ENCODE results near the gene UGT1A4. TPM values are rescaled to one million over a fixed set of nuclear protein-coding genes. Genes with fewer than 3 reads are reported as not detected.

UGT1A4 gene
- total RNA-seq, 1 experiment from 2014 or later: 0.12 TPM

- Histone ChIP-seq H3K9me2 (ENCODE audit: insufficient read depth) (no peaks in the 10 kb centered on the region), H3K4me3 (replicated peaks in 1 of 2; ENCODE audit: low read depth in 1 of 2, low read length in 2 of 2) (no peak overlapping the region), H2AFZ (ENCODE audit: low read depth, low read length, poor library complexity, severe bottlenecking) (no peak overlapping the region), H3K9ac (ENCODE audit: low read length) (no peak overlapping the region), H3K4me2 (ENCODE audit: low read length) (no peak overlapping the region), H3K79me2 (ENCODE audit: insufficient read depth, low read length) (no peaks in the 10 kb centered on the region), H3K36me3 (ENCODE audit: control insufficient read depth in 1 of 2, insufficient read depth in 2 of 2, low read length in 2 of 2) (no peaks in the 10 kb centered on the region), H3K27ac (ENCODE audit: low read depth, low read length) (no peak overlapping the region), H3K9me3 (ENCODE audit: control insufficient read depth in 1 of 2, insufficient read depth in 1 of 2, low read depth in 1 of 2, low read length in 2 of 2) (no peaks in the 10 kb centered on the region), H4K20me1 (ENCODE audit: insufficient read depth) (no peaks in the 10 kb centered on the region), H3K27me3 (ENCODE audit: insufficient read depth, low read length) (peaks cover 13% of the 10 kb centered on the region; the same call in 1 of the 2 replicates), H3K4me1 (ENCODE audit: control insufficient read depth in 1 of 2, insufficient read depth in 2 of 2, low read length in 2 of 2) (no peaks in the 10 kb centered on the region)
- POLR2A ChIA-PET: no interaction called here
- RAD21 ChIA-PET (ENCODE audit: low non-redundant PET in 1 of 2, low total read pairs in 2 of 2, uncharacterized antibody in 2 of 2, unreplicated experiment in 2 of 2): no interaction called here
- DNase-seq (ENCODE audit: low read depth, low spot score) (no peak), ATAC-seq (no peak)
- CTCF ChIA-PET: no interaction called here
- TF ChIP-seq ELF1 (IDR thresholded peaks at IDR 0.05; ENCODE audit: borderline replicate concordance, low read depth) (no peak), POLR2A (IDR thresholded peaks at IDR 0.05; ENCODE audit: borderline replicate concordance, extremely low read depth, insufficient read depth, insufficient read length) (no peak), REST (IDR thresholded peaks at IDR 0.05; ENCODE audit: low read depth) (no peak), POLR2AphosphoS5 (IDR thresholded peaks at IDR 0.05; ENCODE audit: low read depth, low read length) (no peak)
- intact Hi-C loops (cut with micrococcal nuclease): no loop called here
- no TSS peak for BruUV-seq (replicated peaks)
Measured at GRCh38 chr2:233713262-233713615, 5.3 kb upstream of the UGT1A4 start.

- H3K4me1 ChIP-seq (ENCODE audit: control insufficient read depth in 1 of 2, insufficient read depth in 2 of 2, low read length in 2 of 2): no peaks in the 10 kb centered on the region
- H2AFZ ChIP-seq (ENCODE audit: low read depth, low read length, poor library complexity, severe bottlenecking): no peak overlapping the region
- H3K79me2 ChIP-seq (ENCODE audit: insufficient read depth, low read length): no peaks in the 10 kb centered on the region
- H3K9me3 ChIP-seq (ENCODE audit: control insufficient read depth in 1 of 2, insufficient read depth in 1 of 2, low read depth in 1 of 2, low read length in 2 of 2): no peaks in the 10 kb centered on the region
- no peak for TF ChIP-seq CEBPB (IDR thresholded peaks at IDR 0.05; ENCODE audit: low read depth)
- TF ChIP-seq EZH2 (IDR thresholded peaks at IDR 0.05): no peak
- no peak for TF ChIP-seq EZH2phosphoT487 (IDR thresholded peaks at IDR 0.05; ENCODE audit: borderline replicate concordance)
- no peak for TF ChIP-seq POLR2AphosphoS5 (IDR thresholded peaks at IDR 0.05; ENCODE audit: low read depth, low read length)
- no peak for TF ChIP-seq SIN3A (IDR thresholded peaks at IDR 0.05; ENCODE audit: low read depth)
- no peak for TF ChIP-seq RAD21 (IDR thresholded peaks at IDR 0.05; ENCODE audit: low read depth)
- TF ChIP-seq REST (IDR thresholded peaks at IDR 0.05; ENCODE audit: low read depth): no peak
- TF ChIP-seq ZBTB33 (IDR thresholded peaks at IDR 0.05; ENCODE audit: extremely low read depth, insufficient replicate concordance, low read length): no peak
- ATAC-seq (no peak), DNase-seq (ENCODE audit: low read depth, low spot score) (no peak)
- intact Hi-C loops (cut with micrococcal nuclease): no loop called here
- ChIA-PET CTCF (no interaction called here), RAD21 (ENCODE audit: low non-redundant PET in 1 of 2, low total read pairs in 2 of 2, uncharacterized antibody in 2 of 2, unreplicated experiment in 2 of 2) (no interaction called here), POLR2A (no interaction called here)
- H3K36me3 ChIP-seq (ENCODE audit: control insufficient read depth in 1 of 2, insufficient read depth in 2 of 2, low read length in 2 of 2): no peaks in the 10 kb centered on the region
- no peak overlapping the region for H3K4me2 ChIP-seq (ENCODE audit: low read length)
- H3K9me2 ChIP-seq (ENCODE audit: insufficient read depth): no peaks in the 10 kb centered on the region
- no TSS peak for BruUV-seq (replicated peaks)
- H3K4me3 ChIP-seq (replicated peaks in 1 of 2; ENCODE audit: low read depth in 1 of 2, low read length in 2 of 2): no peak overlapping the region
- H3K27ac ChIP-seq (ENCODE audit: low read depth, low read length): no peak overlapping the region
- H4K20me1 ChIP-seq (ENCODE audit: insufficient read depth): no peaks in the 10 kb centered on the region
- H3K9ac ChIP-seq (ENCODE audit: low read length): no peak overlapping the region
- peaks cover 14% of the 10 kb centered on the region; the same call in 1 of the 2 replicates for H3K27me3 ChIP-seq (ENCODE audit: insufficient read depth, low read length)
Measured at GRCh38 chr2:233714121-233714520, 4.4 kb upstream of the UGT1A4 start.

Data from HCT116 (cell line).